GM23248 (cell line): ENCODE results near the gene SLU7. TPM values are rescaled to one million over a fixed set of nuclear protein-coding genes. Genes with fewer than 3 reads are reported as not detected.

Source experiments
- DNase-seq: peaks from one replicate; pipeline ENCODE4 v3.0.0-alpha.2; 2015
- H2AFZ ChIP-seq: fragments of 200-600 bp; sonication (generic); 2 replicates; pipeline ENCODE4 v1.6.1; 2016; ENCODE audit warnings: antibody characterized with exemption
- H3F3A ChIP-seq: fragments of 200-600 bp; sonication (generic); 2 replicates; pipeline ENCODE4 v1.6.1; 2016; ENCODE audit warnings: mild to moderate bottlenecking, antibody characterized with exemption, mixed run types; ENCODE audit not compliant: insufficient read depth
- H3K27ac ChIP-seq: fragments of 200-600 bp; sonication (generic); 2 replicates; pipeline ENCODE4 v1.5.1; 2016; ENCODE audit warnings: mild to moderate bottlenecking
- H3K27me3 ChIP-seq: fragments of 200-600 bp; sonication (generic); replicated peaks from 2 replicates; pipeline ENCODE4 v1.6.1; 2016; ENCODE audit warnings: mild to moderate bottlenecking; ENCODE audit not compliant: insufficient read depth
- H3K36me3 ChIP-seq: fragments of 200-600 bp; sonication (generic); 2 replicates; pipeline ENCODE4 v1.6.1; 2016; ENCODE audit warnings: low read depth, mild to moderate bottlenecking
- H3K4me1 ChIP-seq: fragments of 200-600 bp; sonication (generic); 2 replicates; pipeline ENCODE4 v1.6.1; 2016; ENCODE audit warnings: mild to moderate bottlenecking; ENCODE audit not compliant: insufficient read depth
- H3K4me2 ChIP-seq: fragments of 200-600 bp; sonication (generic); one replicate; pipeline ENCODE4 v1.6.1; 2016; ENCODE audit warnings: mild to moderate bottlenecking; ENCODE audit not compliant: unreplicated experiment
- H3K4me3 ChIP-seq: fragments of 200-600 bp; sonication (generic); 2 replicates; pipeline ENCODE4 v1.5.1; 2016; ENCODE audit warnings: mild to moderate bottlenecking
- H3K79me2 ChIP-seq: fragments of 200-600 bp; sonication (generic); 2 replicates; pipeline ENCODE4 v1.6.1; 2016; ENCODE audit warnings: mild to moderate bottlenecking; ENCODE audit not compliant: insufficient read depth
- H3K9ac ChIP-seq: fragments of 200-600 bp; sonication (generic); 2 replicates; pipeline ENCODE4 v1.6.1; 2016; ENCODE audit warnings: mild to moderate bottlenecking
- H3K9me2 ChIP-seq: fragments of 200-600 bp; sonication (generic); 2 replicates; pipeline ENCODE4 v1.6.1; 2016; ENCODE audit warnings: mixed run types, mild to moderate bottlenecking, moderate library complexity; ENCODE audit not compliant: insufficient read depth
- H3K9me3 ChIP-seq: fragments of 200-600 bp; sonication (generic); one replicate; pipeline ENCODE4 v1.6.1; 2017; ENCODE audit warnings: low read depth
- H4K20me1 ChIP-seq: fragments of 200-600 bp; sonication (generic); 2 replicates; pipeline ENCODE4 v1.6.0; 2016; ENCODE audit not compliant: insufficient read depth
- EZH2 ChIP-seq: fragments of 200-600 bp; sonication (generic); IDR thresholded peaks from 2 replicates; pipeline ENCODE4 v1.6.1; 2018; ENCODE audit warnings: antibody characterized with exemption, mild to moderate bottlenecking; ENCODE audit not compliant: insufficient read depth, poor library complexity, severe bottlenecking
- EZH2phosphoT487 ChIP-seq: fragments of 200-600 bp; sonication (generic); IDR thresholded peaks from 2 replicates; pipeline ENCODE4 v1.6.1; 2018; ENCODE audit warnings: antibody characterized with exemption, moderate library complexity, mild to moderate bottlenecking, low read depth; ENCODE audit not compliant: insufficient read depth
- WGBS, 2 experiments: methylation state at CpG; one replicate each; pipeline ENCODE4 v1.1.6; 2015 to 2017; ENCODE audit warnings: low lambda C conversion rate in 2 of 2, low coverage in 1 of 2; ENCODE audit errors: missing lambda C conversion rate in 2 of 2; 5-methylcytosine and 5-hydroxymethylcytosine counted together
- in situ Hi-C: fragments of 300-500 bp; cut with MboI; formaldehyde crosslinking; loops from 2 replicates; pipeline ENCODE4 v1.15.0; 2020
- polyA plus RNA-seq: library from polyadenylated mRNA; unstranded; fragments of >200 nt; fragmentation: Nextera tagmentation; extraction: Ambion mirVana; gene quantifications from 2 replicates; pipeline ENCODE4 v1.2.1, GENCODE V29; 2016
- total RNA-seq: library from RNA; depleted of rRNA; stranded (reverse); fragments of >200 nt; shearing (Covaris generic); gene quantifications from 2 replicates; pipeline ENCODE4 v1.2.3, GENCODE V29; 2014

SLU7 gene
- total and polyA plus RNA-seq, 2 experiments from 2014 or later = 32.1 to 54.3 TPM

DNA sequence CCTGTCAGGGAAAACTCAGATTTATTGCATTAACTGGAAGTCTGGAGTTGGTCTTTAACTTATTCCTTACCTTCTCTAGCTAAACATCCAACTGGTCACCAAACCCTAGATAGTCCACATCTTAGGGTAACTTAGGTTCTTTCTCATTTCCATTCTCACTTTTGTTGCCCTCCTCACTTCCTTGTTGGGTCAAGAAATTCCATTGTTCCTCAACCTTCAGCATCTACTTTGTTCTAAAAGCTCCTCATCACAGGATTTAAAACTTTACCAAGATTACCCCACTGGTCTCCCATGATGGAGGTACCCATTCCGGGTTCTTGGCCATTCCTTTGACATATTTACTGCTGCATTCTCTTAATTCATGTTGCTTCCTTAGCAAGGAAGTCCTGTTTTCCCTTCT lies 34.9 kb upstream of the SLU7 start:
- Histone ChIP-seq H3K36me3 (no peaks in the 10 kb centered on the region), H3F3A (no peaks in the 10 kb centered on the region), H3K4me3 (no peak overlapping the region), H3K9me2 (no peaks in the 10 kb centered on the region), H3K27me3 (peaks cover 19% of the 10 kb centered on the region), H3K27ac (no peak overlapping the region), H3K4me1 (no peaks in the 10 kb centered on the region), H3K4me2 (no peak overlapping the region), H3K9me3 (no peaks in the 10 kb centered on the region), H4K20me1 (no peaks in the 10 kb centered on the region), H3K9ac (no peak overlapping the region), H2AFZ (no peak overlapping the region), H3K79me2 (no peaks in the 10 kb centered on the region)
- in situ Hi-C loops = no loop called here
- TF ChIP-seq EZH2phosphoT487 (no peak), EZH2 (no peak)
- 50 to 56% methylated on average over 1 of the region's 1 CpG for WGBS, 2 experiments
- DNase-seq = no peak

DNA sequence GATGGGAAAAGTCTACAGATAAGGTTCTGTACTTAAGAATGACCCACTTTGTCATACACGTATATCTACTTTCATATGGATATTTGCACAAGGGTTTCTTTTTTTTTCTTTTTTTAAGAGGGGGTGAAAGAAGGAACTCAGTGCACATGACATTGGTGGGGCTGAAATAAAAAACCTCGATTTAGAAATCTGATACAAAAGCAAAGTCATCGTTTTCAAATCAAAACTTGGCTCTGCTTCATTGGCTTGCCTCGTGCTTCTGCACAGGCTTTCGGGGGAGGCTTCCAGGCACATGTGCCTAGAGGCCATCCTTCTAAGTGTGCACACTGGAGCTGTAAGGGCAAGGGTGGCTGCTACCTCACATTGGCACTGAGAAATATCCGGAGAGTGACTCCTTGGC lies 33.9 kb upstream of the SLU7 start:
- no peak overlapping the region for H3K27ac ChIP-seq
- H4K20me1 ChIP-seq = no peaks in the 10 kb centered on the region
- DNase-seq = no peak
- no peak for TF ChIP-seq EZH2phosphoT487
- no peaks in the 10 kb centered on the region for H3K36me3 ChIP-seq
- peaks cover 22% of the 10 kb centered on the region for H3K27me3 ChIP-seq
- no peaks in the 10 kb centered on the region for H3K79me2 ChIP-seq
- WGBS, 2 experiments = 16 to 17% methylated on average over 6 of the region's 6 CpGs
- no peaks in the 10 kb centered on the region for H3K9me2 ChIP-seq
- no peaks in the 10 kb centered on the region for H3K4me1 ChIP-seq
- H3F3A ChIP-seq = no peaks in the 10 kb centered on the region
- H3K4me2 ChIP-seq = no peak overlapping the region
- in situ Hi-C loops = no loop called here
- H3K9me3 ChIP-seq = no peaks in the 10 kb centered on the region
- no peak overlapping the region for H2AFZ ChIP-seq
- no peak overlapping the region for H3K9ac ChIP-seq
- no peak overlapping the region for H3K4me3 ChIP-seq

DNA sequence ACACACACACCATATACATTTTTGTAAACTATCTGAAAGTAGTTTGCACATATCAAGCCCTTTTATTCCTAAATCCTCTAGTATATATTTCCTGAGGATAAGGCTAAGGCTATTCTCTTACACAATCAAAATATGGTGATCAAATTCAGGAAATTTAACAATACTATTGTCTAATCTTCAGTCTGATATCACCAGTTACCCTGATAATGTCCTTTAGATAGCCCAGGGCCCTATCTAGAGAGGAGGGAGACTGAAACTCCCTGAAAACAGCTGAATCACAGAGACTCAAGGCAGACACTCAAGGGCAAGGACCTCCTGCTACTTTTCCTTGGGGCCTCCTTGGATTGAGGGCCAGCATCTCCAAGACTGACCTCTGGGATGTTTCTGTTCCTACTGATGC lies 33.2 kb upstream of the SLU7 start:
- no peaks in the 10 kb centered on the region for H3K9me2 ChIP-seq
- peaks cover 24% of the 10 kb centered on the region for H3K27me3 ChIP-seq
- no peak overlapping the region for H3K4me3 ChIP-seq

DNA sequence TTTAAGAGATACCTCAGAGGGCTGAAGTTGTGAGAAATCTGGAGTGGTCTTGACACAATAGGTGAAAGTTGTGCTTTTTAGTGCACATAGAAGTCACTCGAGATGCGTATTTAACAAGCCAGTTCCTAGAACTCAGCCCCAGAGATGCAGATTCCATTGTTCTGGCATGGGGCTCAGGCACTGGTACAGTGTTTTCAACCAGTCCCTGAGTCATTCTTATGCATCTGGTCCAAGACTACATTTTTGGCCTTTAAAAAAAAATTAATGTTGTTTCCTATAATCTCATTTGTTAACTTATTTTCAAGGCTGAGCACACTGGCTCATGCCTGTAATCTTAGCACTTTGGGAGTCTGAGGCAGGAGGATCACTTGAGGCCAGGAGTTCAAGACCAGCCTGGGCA lies 32.4 kb upstream of the SLU7 start:
- no peaks in the 10 kb centered on the region for H3K79me2 ChIP-seq
- no peaks in the 10 kb centered on the region for H3F3A ChIP-seq
- H3K9me3 ChIP-seq = no peaks in the 10 kb centered on the region
- H3K4me3 ChIP-seq = no peak overlapping the region
- H2AFZ ChIP-seq = no peak overlapping the region
- no peak overlapping the region for H3K27ac ChIP-seq
- in situ Hi-C loops = no loop called here
- WGBS, 2 experiments = 81% methylated on average over 2 of the region's 2 CpGs
- no peaks in the 10 kb centered on the region for H3K9me2 ChIP-seq
- no peaks in the 10 kb centered on the region for H3K4me1 ChIP-seq
- no peaks in the 10 kb centered on the region for H3K36me3 ChIP-seq
- H3K9ac ChIP-seq = no peak overlapping the region
- peak; percentile 21 for DNase-seq
- no peak overlapping the region for H3K4me2 ChIP-seq
- TF ChIP-seq EZH2phosphoT487 = no peak
- no peak for TF ChIP-seq EZH2
- H3K27me3 ChIP-seq = peaks cover 24% of the 10 kb centered on the region
- no peaks in the 10 kb centered on the region for H4K20me1 ChIP-seq

More for the DNA sequence above, 33.2 kb upstream of the SLU7 start:
- in situ Hi-C loops = no loop called here
- H3K27ac ChIP-seq = no peak overlapping the region
- H3K9me3 ChIP-seq = no peaks in the 10 kb centered on the region
- DNase-seq = no peak
- H4K20me1 ChIP-seq = no peaks in the 10 kb centered on the region
- H3K4me1 ChIP-seq = no peaks in the 10 kb centered on the region
- no peak overlapping the region for H3K4me2 ChIP-seq
- H3K9ac ChIP-seq = no peak overlapping the region
- no peaks in the 10 kb centered on the region for H3F3A ChIP-seq
- H3K36me3 ChIP-seq = no peaks in the 10 kb centered on the region
- no peak for TF ChIP-seq EZH2
- no peak for TF ChIP-seq EZH2phosphoT487
- no peaks in the 10 kb centered on the region for H3K79me2 ChIP-seq
- no peak overlapping the region for H2AFZ ChIP-seq

DNA sequence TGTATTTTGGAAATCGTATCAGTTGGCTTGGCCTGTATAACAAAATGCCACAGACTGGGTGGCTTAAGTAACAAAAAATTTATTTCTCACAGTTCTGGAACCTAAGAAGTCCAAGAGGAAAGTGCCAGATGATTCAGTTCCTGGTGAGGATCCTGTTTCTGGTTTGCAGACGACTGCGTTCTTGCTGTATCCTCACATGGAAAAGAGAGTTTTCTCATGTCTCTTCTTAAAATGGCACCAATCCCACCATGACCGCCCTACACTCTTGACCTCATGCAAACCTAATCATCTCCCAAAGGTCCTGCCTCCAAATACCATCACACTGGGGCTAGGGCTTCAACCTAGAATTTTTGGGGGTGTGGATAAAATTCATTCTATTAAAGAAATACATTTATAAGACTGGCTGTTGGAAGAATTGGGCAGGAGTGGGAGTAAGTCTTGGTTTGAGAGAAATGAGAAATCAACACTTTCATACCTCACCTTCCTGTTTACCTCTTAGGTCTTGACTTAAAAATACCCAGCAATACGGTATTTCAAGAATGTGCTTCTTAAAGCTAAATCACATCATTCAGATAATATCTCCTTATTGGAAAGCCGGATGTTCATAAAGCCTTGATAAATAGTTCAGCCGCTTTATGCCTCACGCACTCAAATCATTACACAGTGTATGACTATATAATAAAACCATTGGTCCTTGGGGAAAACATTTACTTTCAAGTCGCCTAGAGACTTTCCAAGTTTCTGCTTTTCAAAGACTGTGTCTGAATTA lies 31.5 kb upstream of the SLU7 start:
- no peak overlapping the region for H3K9ac ChIP-seq

More for the DNA sequence above, 31.5 kb upstream of the SLU7 start:
- DNase-seq = no peak
- no peak overlapping the region for H2AFZ ChIP-seq
- no peak overlapping the region for H3K4me2 ChIP-seq
- no peaks in the 10 kb centered on the region for H3K9me3 ChIP-seq
- in situ Hi-C loops = no loop called here
- H3K4me3 ChIP-seq = no peak overlapping the region
- H3K27ac ChIP-seq = no peak overlapping the region
- no peaks in the 10 kb centered on the region for H3K36me3 ChIP-seq
- no peaks in the 10 kb centered on the region for H4K20me1 ChIP-seq
- H3K27me3 ChIP-seq = peaks cover 24% of the 10 kb centered on the region
- H3K79me2 ChIP-seq = no peaks in the 10 kb centered on the region
- TF ChIP-seq EZH2 (no peak), EZH2phosphoT487 (no peak)
- WGBS, 2 experiments = 69 to 70% methylated on average over 9 of the region's 9 CpGs
- no peaks in the 10 kb centered on the region for H3F3A ChIP-seq
- no peaks in the 10 kb centered on the region for H3K4me1 ChIP-seq
- H3K9me2 ChIP-seq = no peaks in the 10 kb centered on the region
